SK-N-SH (cell line): ENCODE data around the gene TLE5. TPM values are rescaled to one million over a fixed set of nuclear protein-coding genes. Genes with fewer than 3 reads are reported as not detected.

ENCODE experiments used
- CTCF ChIA-PET: fragments of 300-600, 350-600 bp; formaldehyde crosslinking; extraction: SDS; loops from one replicate; lab custom pipeline; 2021; lab: Yijun Ruan, JAX
- POLR2A ChIA-PET: fragments of 350-600 bp; sonication (Branson Sonifier 250); formaldehyde crosslinking; extraction: SDS; loops from one replicate; lab custom pipeline; 2020; ENCODE audit warnings: antibody characterized with exemption, inconsistent platforms; lab: Yijun Ruan, JAX
- DNase-seq: peaks from one replicate; pipeline ENCODE4 v3.0.0; 2012
- H2AFZ ChIP-seq: fragments of 200-600 bp; sonication (generic); 2 replicates; pipeline ENCODE4 v1.8.1; 2016; ENCODE audit warnings: antibody characterized with exemption, mild to moderate bottlenecking, low read depth
- H3F3A ChIP-seq: fragments of 200-600 bp; sonication (generic); replicated peaks from 2 replicates; pipeline ENCODE3; 2016; ENCODE audit warnings: antibody characterized with exemption, mild to moderate bottlenecking; ENCODE audit not compliant: insufficient read depth
- H3K27ac ChIP-seq, 2 experiments: fragments of 200-500 bp in 1 of 2; fragments of 200-600 bp in 1 of 2; sonication (Bioruptor generic) in 1 of 2; sonication (generic), shearing (Covaris generic) in 1 of 2; 2 replicates each; pipeline versions ENCODE4 v1.5.1 to v1.6.1; 2014 to 2016; ENCODE audit warnings: low read depth in 2 of 2, inconsistent platforms in 1 of 2, low read length in 1 of 2, mild to moderate bottlenecking in 1 of 2, mixed read lengths in 1 of 2
- H3K27me3 ChIP-seq: fragments of 200-600 bp; sonication (generic), shearing (Covaris generic); 2 replicates; pipeline ENCODE4 v1.6.1; 2016; ENCODE audit warnings: mixed run types; ENCODE audit not compliant: insufficient read depth
- H3K36me3 ChIP-seq, 2 experiments: fragments of 200-500 bp in 1 of 2; fragments of 200-600 bp in 1 of 2; sonication (Bioruptor generic) in 1 of 2; sonication (generic) in 1 of 2; replicated peaks in 1 of 2; 2 replicates each; pipeline versions ENCODE3 to v1.5.1; 2014 to 2016; ENCODE audit warnings: low read length in 1 of 2, mild to moderate bottlenecking in 1 of 2; ENCODE audit not compliant: insufficient read depth in 2 of 2, control insufficient read depth in 1 of 2
- H3K4me1 ChIP-seq, 2 experiments: fragments of 200-500 bp in 1 of 2; fragments of 200-600 bp in 1 of 2; sonication (Bioruptor generic) in 1 of 2; sonication (generic), shearing (Covaris generic) in 1 of 2; 2 replicates each; pipeline versions ENCODE4 v1.5.1 to v1.6.1; 2014 to 2016; ENCODE audit warnings: low read depth in 1 of 2, low read length in 1 of 2, mixed run types in 1 of 2; ENCODE audit not compliant: insufficient read depth in 2 of 2, control insufficient read depth in 1 of 2
- H3K4me2 ChIP-seq: fragments of 200-600 bp; sonication (generic), shearing (Covaris generic); 2 replicates; pipeline ENCODE4 v1.6.1; 2017; ENCODE audit warnings: mixed run types
- H3K4me3 ChIP-seq, 2 experiments: fragments of 200-500 bp in 1 of 2; fragments of 200-600 bp in 1 of 2; sonication (Bioruptor generic) in 1 of 2; sonication (generic), shearing (Covaris generic) in 1 of 2; 2 replicates each; pipeline versions ENCODE4 v1.5.1 to v1.8.1; 2014 to 2016; ENCODE audit warnings: low read depth in 2 of 2, inconsistent platforms in 1 of 2, low read length in 1 of 2, mild to moderate bottlenecking in 1 of 2, mixed read lengths in 1 of 2, moderate library complexity in 1 of 2
- H3K79me2 ChIP-seq: fragments of 200-600 bp; sonication (generic); 2 replicates; pipeline ENCODE4 v1.8.1; 2017; ENCODE audit warnings: mild to moderate bottlenecking; ENCODE audit not compliant: insufficient read depth
- H3K9ac ChIP-seq: fragments of 200-600 bp; sonication (generic); 2 replicates; pipeline ENCODE4 v1.6.1; 2017; ENCODE audit warnings: mixed run types
- H3K9me2 ChIP-seq: fragments of 200-600 bp; sonication (generic); 2 replicates; pipeline ENCODE4 v1.6.1; 2017; ENCODE audit warnings: mixed run types
- H3K9me3 ChIP-seq: fragments of 200-600 bp; sonication (generic); 2 replicates; pipeline ENCODE4 v1.6.1; 2017; ENCODE audit warnings: mixed run types, mild to moderate bottlenecking, moderate library complexity
- H4K20me1 ChIP-seq: fragments of 200-600 bp; sonication (generic); 2 replicates; pipeline ENCODE4 v1.6.1; 2017; ENCODE audit warnings: mild to moderate bottlenecking, mixed run types; ENCODE audit not compliant: insufficient read depth
- ELF1 ChIP-seq: IDR thresholded peaks from 2 replicates; pipeline ENCODE4 v1.4.0; 2012
- EP300 ChIP-seq, 2 experiments: IDR thresholded peaks; 2 replicates each; pipeline versions ENCODE4 v1.4.0 to v1.6.1; 2012; ENCODE audit warnings: borderline replicate concordance in 1 of 2, low read depth in 1 of 2, low read length in 1 of 2
- FOSL2 ChIP-seq: IDR thresholded peaks from 2 replicates; pipeline ENCODE4 v1.4.0; 2012; ENCODE audit warnings: low read depth, mild to moderate bottlenecking, moderate library complexity, borderline replicate concordance
- GATA2 ChIP-seq: sonication (generic); formaldehyde crosslinking; IDR thresholded peaks from 2 replicates; pipeline ENCODE4 v1.5.0; 2020; ENCODE audit warnings: mild to moderate bottlenecking, missing genetic modification reagents
- NFIC ChIP-seq: IDR thresholded peaks from 2 replicates; pipeline ENCODE4 v1.4.0; 2012; ENCODE audit warnings: borderline replicate concordance
- NRF1 ChIP-seq: IDR thresholded peaks from 2 replicates; pipeline ENCODE4 v1.6.1; 2012; ENCODE audit warnings: low read depth, mild to moderate bottlenecking, low read length
- POLR2AphosphoS5 ChIP-seq: IDR thresholded peaks from 2 replicates; pipeline ENCODE4 v1.6.1; 2012; ENCODE audit warnings: low read depth, low read length
- SIN3A ChIP-seq: IDR thresholded peaks from 2 replicates; pipeline ENCODE4 v1.6.1; 2012; ENCODE audit warnings: low read depth, mild to moderate bottlenecking, low read length, moderate library complexity, borderline replicate concordance
- TAF1 ChIP-seq: IDR thresholded peaks from 2 replicates; pipeline ENCODE4 v1.6.1; 2012; ENCODE audit warnings: low read depth, mild to moderate bottlenecking, low read length, moderate library complexity, borderline replicate concordance
- TCF12 ChIP-seq: IDR thresholded peaks from 2 replicates; pipeline ENCODE4 v1.4.0; 2012
- TEAD4 ChIP-seq: IDR thresholded peaks from 2 replicates; pipeline ENCODE4 v1.4.0; 2012; ENCODE audit warnings: mild to moderate bottlenecking, borderline replicate concordance; ENCODE audit not compliant: insufficient read depth
- USF2 ChIP-seq: fragments of 150-350 bp; IDR thresholded peaks from 2 replicates; pipeline ENCODE4 v1.6.1; 2017; ENCODE audit warnings: antibody characterized with exemption, low read length, low read depth, borderline replicate concordance
- YY1 ChIP-seq: IDR thresholded peaks from 2 replicates; pipeline ENCODE4 v1.4.0; 2012; ENCODE audit warnings: low read depth, mild to moderate bottlenecking
- ZBTB33 ChIP-seq: IDR thresholded peaks from 2 replicates; pipeline ENCODE4 v1.4.0; 2012; ENCODE audit warnings: low read depth, borderline replicate concordance
- WGBS: methylation state at CpG from one replicate; pipeline ENCODE4 v1.1.6; 2017; ENCODE audit warnings: low lambda C conversion rate; 5-methylcytosine and 5-hydroxymethylcytosine counted together
- polyA plus RNA-seq, 3 experiments: library from polyadenylated mRNA; depleted of rRNA; stranded (reverse); fragments of >200 nt; gene quantifications; 2 replicates each; pipeline ENCODE4 v1.2.3, GENCODE V29; 2012
- TF ChIP-seq, protein P1 (sequence below): fragments of 200-600 bp; sonication (generic); IDR thresholded peaks from 2 replicates; pipeline ENCODE4 v1.6.1; 2017; ENCODE audit warnings: antibody characterized with exemption, mild to moderate bottlenecking, moderate library complexity
- TF ChIP-seq, protein P2 (sequence below): IDR thresholded peaks from 2 replicates; pipeline ENCODE4 v1.4.0; 2012; ENCODE audit warnings: low read depth, borderline replicate concordance
- TF ChIP-seq, protein P3 (sequence below): IDR thresholded peaks from 2 replicates; pipeline ENCODE4 v1.6.1; 2012; ENCODE audit warnings: mild to moderate bottlenecking, low read depth, low read length, moderate library complexity

Gene TLE5
- polyA plus RNA-seq, 1 of the 3 experiments (the other 2 are of a cell fraction): 519 TPM

GRCh38 chr19:3097442-3097871 lies 35.2 kb upstream of the TLE5 start:
- Histone ChIP-seq H3K27ac (no peak overlapping the region), H2AFZ (no peak overlapping the region), H3K4me3 (no peak overlapping the region), H3K79me2 (peaks cover 80% of the 10 kb centered on the region), H3K9me2 (no peaks in the 10 kb centered on the region), H3K9ac (no peak overlapping the region), H3K4me2 (0 out of 2 replicates have a peak overlapping the region, but pooled peaks have one; percentile 100), H3K36me3 (no peaks in the 10 kb centered on the region), H3K27me3 (no peaks in the 10 kb centered on the region), H3K4me1 (peaks cover 0 to 28% of the 10 kb centered on the region in 2 experiments; a peak in 1 of 4 replicates), H3K9me3 (no peaks in the 10 kb centered on the region), H3F3A (no peaks in the 10 kb centered on the region), H4K20me1 (peaks cover 79% of the 10 kb centered on the region)
- POLR2A ChIA-PET: no interaction called here
- TF ChIP-seq TEAD4 (no peak), FOSL2 (no peak), NFIC (no peak), NRF1 (no peak), YY1 (no peak), SIN3A (no peak), USF2 (no peak), ZBTB33 (no peak), POLR2AphosphoS5 (no peak), TAF1 (no peak), ELF1 (no peak), GATA2 (CRISPR knock-in tag) (no peak), EP300 (IDR thresholded peaks at IDR 0.05; ENCODE audit: borderline replicate concordance in 1 of 2, low read depth in 1 of 2, low read length in 1 of 2) (no peak), TCF12 (no peak)
- TF ChIP-seq, protein P1, sequence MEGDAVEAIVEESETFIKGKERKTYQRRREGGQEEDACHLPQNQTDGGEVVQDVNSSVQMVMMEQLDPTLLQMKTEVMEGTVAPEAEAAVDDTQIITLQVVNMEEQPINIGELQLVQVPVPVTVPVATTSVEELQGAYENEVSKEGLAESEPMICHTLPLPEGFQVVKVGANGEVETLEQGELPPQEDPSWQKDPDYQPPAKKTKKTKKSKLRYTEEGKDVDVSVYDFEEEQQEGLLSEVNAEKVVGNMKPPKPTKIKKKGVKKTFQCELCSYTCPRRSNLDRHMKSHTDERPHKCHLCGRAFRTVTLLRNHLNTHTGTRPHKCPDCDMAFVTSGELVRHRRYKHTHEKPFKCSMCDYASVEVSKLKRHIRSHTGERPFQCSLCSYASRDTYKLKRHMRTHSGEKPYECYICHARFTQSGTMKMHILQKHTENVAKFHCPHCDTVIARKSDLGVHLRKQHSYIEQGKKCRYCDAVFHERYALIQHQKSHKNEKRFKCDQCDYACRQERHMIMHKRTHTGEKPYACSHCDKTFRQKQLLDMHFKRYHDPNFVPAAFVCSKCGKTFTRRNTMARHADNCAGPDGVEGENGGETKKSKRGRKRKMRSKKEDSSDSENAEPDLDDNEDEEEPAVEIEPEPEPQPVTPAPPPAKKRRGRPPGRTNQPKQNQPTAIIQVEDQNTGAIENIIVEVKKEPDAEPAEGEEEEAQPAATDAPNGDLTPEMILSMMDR: no peak
- TF ChIP-seq, protein P2, sequence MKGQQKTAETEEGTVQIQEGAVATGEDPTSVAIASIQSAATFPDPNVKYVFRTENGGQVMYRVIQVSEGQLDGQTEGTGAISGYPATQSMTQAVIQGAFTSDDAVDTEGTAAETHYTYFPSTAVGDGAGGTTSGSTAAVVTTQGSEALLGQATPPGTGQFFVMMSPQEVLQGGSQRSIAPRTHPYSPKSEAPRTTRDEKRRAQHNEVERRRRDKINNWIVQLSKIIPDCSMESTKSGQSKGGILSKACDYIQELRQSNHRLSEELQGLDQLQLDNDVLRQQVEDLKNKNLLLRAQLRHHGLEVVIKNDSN: no peak
- TF ChIP-seq, protein P3, sequence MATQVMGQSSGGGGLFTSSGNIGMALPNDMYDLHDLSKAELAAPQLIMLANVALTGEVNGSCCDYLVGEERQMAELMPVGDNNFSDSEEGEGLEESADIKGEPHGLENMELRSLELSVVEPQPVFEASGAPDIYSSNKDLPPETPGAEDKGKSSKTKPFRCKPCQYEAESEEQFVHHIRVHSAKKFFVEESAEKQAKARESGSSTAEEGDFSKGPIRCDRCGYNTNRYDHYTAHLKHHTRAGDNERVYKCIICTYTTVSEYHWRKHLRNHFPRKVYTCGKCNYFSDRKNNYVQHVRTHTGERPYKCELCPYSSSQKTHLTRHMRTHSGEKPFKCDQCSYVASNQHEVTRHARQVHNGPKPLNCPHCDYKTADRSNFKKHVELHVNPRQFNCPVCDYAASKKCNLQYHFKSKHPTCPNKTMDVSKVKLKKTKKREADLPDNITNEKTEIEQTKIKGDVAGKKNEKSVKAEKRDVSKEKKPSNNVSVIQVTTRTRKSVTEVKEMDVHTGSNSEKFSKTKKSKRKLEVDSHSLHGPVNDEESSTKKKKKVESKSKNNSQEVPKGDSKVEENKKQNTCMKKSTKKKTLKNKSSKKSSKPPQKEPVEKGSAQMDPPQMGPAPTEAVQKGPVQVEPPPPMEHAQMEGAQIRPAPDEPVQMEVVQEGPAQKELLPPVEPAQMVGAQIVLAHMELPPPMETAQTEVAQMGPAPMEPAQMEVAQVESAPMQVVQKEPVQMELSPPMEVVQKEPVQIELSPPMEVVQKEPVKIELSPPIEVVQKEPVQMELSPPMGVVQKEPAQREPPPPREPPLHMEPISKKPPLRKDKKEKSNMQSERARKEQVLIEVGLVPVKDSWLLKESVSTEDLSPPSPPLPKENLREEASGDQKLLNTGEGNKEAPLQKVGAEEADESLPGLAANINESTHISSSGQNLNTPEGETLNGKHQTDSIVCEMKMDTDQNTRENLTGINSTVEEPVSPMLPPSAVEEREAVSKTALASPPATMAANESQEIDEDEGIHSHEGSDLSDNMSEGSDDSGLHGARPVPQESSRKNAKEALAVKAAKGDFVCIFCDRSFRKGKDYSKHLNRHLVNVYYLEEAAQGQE: no peak
- CTCF ChIA-PET: interaction anchor here (2.0 to 5.5 kb wide), 2 partner anchors 11 to 21 kb away, joined by 12 to 28 read pairs; no protein-coding TSS in a partner anchor
- WGBS: 100% methylated on average over 1 of the region's 24 CpGs
- no peak for DNase-seq
